ENCODE measurements around the gene C12orf56. TPM values are rescaled to one million over a fixed set of nuclear protein-coding genes. Genes with fewer than 3 reads are reported as not detected.

The C12orf56 gene
- total RNA-seq, 1 experiment from 2014 or later = 9.3 TPM

DNA sequence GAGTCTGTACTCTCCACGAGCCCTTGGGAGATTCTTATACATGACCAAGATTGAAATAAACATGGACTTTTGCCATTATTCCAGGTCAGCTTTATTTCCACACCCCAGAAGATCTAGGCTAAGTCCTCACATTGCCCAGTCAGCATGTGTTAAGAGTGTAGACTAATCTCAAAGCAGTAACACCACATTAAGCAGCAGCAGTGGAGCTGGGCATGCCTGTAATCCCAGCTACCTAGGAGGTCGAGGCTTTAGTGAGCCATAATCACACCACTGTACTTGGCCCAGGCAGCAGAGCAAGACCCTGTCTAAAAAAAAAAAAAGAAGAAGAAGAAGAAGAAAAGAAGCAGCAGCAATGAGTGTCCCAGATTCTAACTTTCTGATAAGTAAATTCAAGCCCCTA, 65.5 kb downstream of the C12orf56 start:
- peaks cover 15% of the 10 kb centered on the region for H3K4me1 Mint-ChIP-seq (ENCODE audit: low read depth, unreplicated experiment)
- BruUV-seq (replicated peaks) = no TSS peak
- H3K4me1 ChIP-seq = peaks cover 23% of the 10 kb centered on the region
- ChIA-PET POLR2A (interaction anchor here (1.5 kb wide), 1 partner anchor 79 kb away, joined by 17 read pairs; the partner anchor contains the start of gene XPOT), CTCF (no interaction called here)
- no peaks in the 10 kb centered on the region for H3K36me3 Mint-ChIP-seq (ENCODE audit: insufficient read depth, unreplicated experiment)
- peaks cover 11% of the 10 kb centered on the region for H3K9me3 Mint-ChIP-seq (ENCODE audit: unreplicated experiment)
- no peak overlapping the region for H3K4me3 ChIP-seq (ENCODE audit: low read depth, low read length)
- no peaks in the 10 kb centered on the region; the same call in 1 of the 2 replicates for H3K36me3 ChIP-seq (ENCODE audit: control insufficient read depth, insufficient read depth, low read length)
- H3K9me3 ChIP-seq = no peaks in the 10 kb centered on the region
- H3K27me3 ChIP-seq (replicated peaks; ENCODE audit: control insufficient read depth, insufficient read depth, low read length) = no peaks in the 10 kb centered on the region
- no peak overlapping the region for H3K4me3 Mint-ChIP-seq (ENCODE audit: unreplicated experiment)
- TF ChIP-seq, protein P1, sequence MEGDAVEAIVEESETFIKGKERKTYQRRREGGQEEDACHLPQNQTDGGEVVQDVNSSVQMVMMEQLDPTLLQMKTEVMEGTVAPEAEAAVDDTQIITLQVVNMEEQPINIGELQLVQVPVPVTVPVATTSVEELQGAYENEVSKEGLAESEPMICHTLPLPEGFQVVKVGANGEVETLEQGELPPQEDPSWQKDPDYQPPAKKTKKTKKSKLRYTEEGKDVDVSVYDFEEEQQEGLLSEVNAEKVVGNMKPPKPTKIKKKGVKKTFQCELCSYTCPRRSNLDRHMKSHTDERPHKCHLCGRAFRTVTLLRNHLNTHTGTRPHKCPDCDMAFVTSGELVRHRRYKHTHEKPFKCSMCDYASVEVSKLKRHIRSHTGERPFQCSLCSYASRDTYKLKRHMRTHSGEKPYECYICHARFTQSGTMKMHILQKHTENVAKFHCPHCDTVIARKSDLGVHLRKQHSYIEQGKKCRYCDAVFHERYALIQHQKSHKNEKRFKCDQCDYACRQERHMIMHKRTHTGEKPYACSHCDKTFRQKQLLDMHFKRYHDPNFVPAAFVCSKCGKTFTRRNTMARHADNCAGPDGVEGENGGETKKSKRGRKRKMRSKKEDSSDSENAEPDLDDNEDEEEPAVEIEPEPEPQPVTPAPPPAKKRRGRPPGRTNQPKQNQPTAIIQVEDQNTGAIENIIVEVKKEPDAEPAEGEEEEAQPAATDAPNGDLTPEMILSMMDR (IDR thresholded peaks at IDR 0.05; ENCODE audit: insufficient read depth in 1 of 2, low read depth in 1 of 2, low read length in 1 of 2, severe bottlenecking in 1 of 2, unreplicated experiment in 1 of 2) = no peak
- H3K27me3 Mint-ChIP-seq (ENCODE audit: insufficient read depth, unreplicated experiment) = no peaks in the 10 kb centered on the region
- DNase-seq = no peak
- intact Hi-C loops (cut with micrococcal nuclease; ENCODE audit: unreplicated experiment) = no loop called here
- no peak overlapping the region for H3K27ac Mint-ChIP-seq (ENCODE audit: unreplicated experiment)

DNA sequence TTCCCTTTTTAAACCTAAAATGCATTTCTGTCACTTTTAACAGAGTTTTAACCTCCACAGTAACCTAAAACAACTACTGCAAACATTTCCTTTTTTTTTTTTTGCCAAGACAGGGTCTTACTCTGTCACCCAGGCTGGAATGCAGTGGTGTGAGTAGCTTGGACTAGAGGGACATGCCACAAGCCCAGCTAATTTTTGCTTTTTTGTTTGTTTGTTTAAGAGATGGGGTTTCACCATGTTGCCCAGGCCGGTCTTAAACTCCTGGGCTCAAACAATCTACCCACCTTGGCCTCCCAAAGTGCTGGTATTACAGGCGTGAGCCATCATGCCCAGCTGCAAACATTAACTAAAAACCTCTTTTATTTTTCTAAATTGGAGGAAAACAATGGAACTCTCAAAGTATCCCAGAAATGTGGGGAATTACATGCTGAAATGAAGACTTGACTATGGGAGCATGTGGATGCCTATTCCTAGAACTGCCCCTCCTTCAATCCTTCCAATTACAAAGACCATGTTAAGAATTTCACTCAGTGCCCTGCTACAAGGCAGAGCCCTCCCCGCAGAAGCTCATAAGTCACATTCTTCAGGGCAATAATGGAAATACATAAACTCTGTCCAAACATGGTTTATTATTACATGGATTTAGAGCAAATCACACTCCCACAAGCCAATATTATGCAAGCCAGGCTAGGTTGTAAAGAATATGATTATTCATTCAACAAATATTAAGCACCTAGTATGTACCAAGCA, 66.9 kb downstream of the C12orf56 start:
- POLR2A ChIA-PET = interaction anchor here (0.6 to 1.5 kb wide), 2 partner anchors 54 to 80 kb away, joined by 3 to 17 read pairs; partner anchors contain the start of gene XPOT
- DNase-seq = peak; percentile 77 to 80
- no peak overlapping the region for H3K27ac Mint-ChIP-seq (ENCODE audit: unreplicated experiment)
- peak overlapping the region; percentile 28 for H3K4me3 Mint-ChIP-seq (ENCODE audit: unreplicated experiment)
- TSS peak; percentile 35 for BruUV-seq (replicated peaks)
- CTCF ChIA-PET = no interaction called here
- H3K9me3 ChIP-seq = no peaks in the 10 kb centered on the region
- H3K4me1 Mint-ChIP-seq (ENCODE audit: low read depth, unreplicated experiment) = peaks cover 15% of the 10 kb centered on the region
- no peaks in the 10 kb centered on the region; the same call in 1 of the 2 replicates for H3K36me3 ChIP-seq (ENCODE audit: control insufficient read depth, insufficient read depth, low read length)
- H3K36me3 Mint-ChIP-seq (ENCODE audit: insufficient read depth, unreplicated experiment) = no peaks in the 10 kb centered on the region
- peaks cover 28% of the 10 kb centered on the region for H3K4me1 ChIP-seq
- peaks cover 11% of the 10 kb centered on the region for H3K9me3 Mint-ChIP-seq (ENCODE audit: unreplicated experiment)
- no peaks in the 10 kb centered on the region for H3K27me3 Mint-ChIP-seq (ENCODE audit: insufficient read depth, unreplicated experiment)
- no peaks in the 10 kb centered on the region for H3K27me3 ChIP-seq (replicated peaks; ENCODE audit: control insufficient read depth, insufficient read depth, low read length)
- TF ChIP-seq, protein P1 (IDR thresholded peaks at IDR 0.05; ENCODE audit: insufficient read depth in 1 of 2, low read depth in 1 of 2, low read length in 1 of 2, severe bottlenecking in 1 of 2, unreplicated experiment in 1 of 2) = no peak
- H3K4me3 ChIP-seq (ENCODE audit: low read depth, low read length) = no peak overlapping the region
- intact Hi-C loops (cut with micrococcal nuclease; ENCODE audit: unreplicated experiment) = loop anchor here (1.0 to 5.0 kb wide), 4 partner anchors 39 to 406 kb away; partner anchors contain the start of gene XPOT

DNA sequence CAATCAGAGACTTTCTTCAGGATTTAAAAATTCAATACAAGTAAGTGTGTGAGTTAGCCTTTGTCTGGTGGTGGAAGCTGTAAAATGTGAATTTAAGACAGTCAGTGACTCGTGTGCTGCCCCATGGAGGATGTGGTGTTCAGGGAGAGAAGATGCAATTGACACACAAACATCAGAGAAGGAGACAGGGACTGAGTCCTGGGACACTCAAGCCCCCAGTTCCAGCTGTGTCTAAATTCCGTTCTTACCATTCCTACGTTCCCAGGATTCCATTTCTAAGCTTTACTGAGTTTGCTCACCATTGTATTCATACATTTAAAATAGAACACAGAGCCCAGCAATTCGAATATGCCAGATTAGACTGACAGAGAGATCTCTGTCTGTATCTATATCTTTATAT, 67.6 kb downstream of the C12orf56 start:
- Histone ChIP-seq H3K27me3 (replicated peaks; ENCODE audit: control insufficient read depth, insufficient read depth, low read length) (no peaks in the 10 kb centered on the region), H3K9me3 (no peaks in the 10 kb centered on the region), H3K36me3 (ENCODE audit: control insufficient read depth, insufficient read depth, low read length) (no peaks in the 10 kb centered on the region; the same call in 1 of the 2 replicates), H3K4me3 (ENCODE audit: low read depth, low read length) (no peak overlapping the region), H3K4me1 (peaks cover 31% of the 10 kb centered on the region)
- ChIA-PET CTCF (no interaction called here), POLR2A (interaction anchor here (0.5 kb wide), 1 partner anchor 28 kb away, joined by 3 read pairs; no protein-coding TSS in a partner anchor)
- peaks cover 15% of the 10 kb centered on the region for H3K4me1 Mint-ChIP-seq (ENCODE audit: low read depth, unreplicated experiment)
- H3K4me3 Mint-ChIP-seq (ENCODE audit: unreplicated experiment) = no peak overlapping the region
- no peak for DNase-seq
- H3K27me3 Mint-ChIP-seq (ENCODE audit: insufficient read depth, unreplicated experiment) = no peaks in the 10 kb centered on the region
- no peak overlapping the region for H3K27ac Mint-ChIP-seq (ENCODE audit: unreplicated experiment)
- no TSS peak for BruUV-seq (replicated peaks)
- TF ChIP-seq, protein P1 (IDR thresholded peaks at IDR 0.05; ENCODE audit: insufficient read depth in 1 of 2, low read depth in 1 of 2, low read length in 1 of 2, severe bottlenecking in 1 of 2, unreplicated experiment in 1 of 2) = no peak
- peaks cover 11% of the 10 kb centered on the region for H3K9me3 Mint-ChIP-seq (ENCODE audit: unreplicated experiment)
- intact Hi-C loops (cut with micrococcal nuclease; ENCODE audit: unreplicated experiment) = loop anchor here (5.0 kb wide), 3 partner anchors 39 to 406 kb away; no protein-coding TSS in a partner anchor
- no peaks in the 10 kb centered on the region for H3K36me3 Mint-ChIP-seq (ENCODE audit: insufficient read depth, unreplicated experiment)

Data from Caco-2 (cell line).